HCT116 (cell line): ENCODE data around the gene SIGLEC5. TPM values are rescaled to one million over a fixed set of nuclear protein-coding genes. Genes with fewer than 3 reads are reported as not detected.

Source experiments
- ATAC-seq: fragments of 200-7000 bp; cut with Tn5 transposase; 2 replicates; pipeline ENCODE4 v1.9.1; 2020; ENCODE audit warnings: mild to moderate bottlenecking, moderate library complexity
- BruUV-seq: library from RNA; stranded (reverse); fragments of 400-500 nt; replicated peaks from 2 replicates; lab custom pipeline; 2021; lab: Mats Ljungman, UMichigan
- CTCF ChIA-PET: fragments of 300-600 bp; sonication (Branson Sonifier 250); formaldehyde crosslinking; loops from one replicate; lab custom pipeline; 2021; ENCODE audit warnings: antibody characterized with exemption; lab: Charles Lee
- POLR2A ChIA-PET: fragments of 300-600, 350-600 bp; sonication (Branson Sonifier 250); formaldehyde crosslinking; loops from one replicate; lab custom pipeline; 2021; ENCODE audit warnings: antibody characterized with exemption; lab: Charles Lee
- RAD21 ChIA-PET, 2 experiments: fragments of 300-600 bp; sonication (Branson Sonifier 250); formaldehyde crosslinking; loops; one replicate each; lab custom pipeline; 2023; ENCODE audit warnings: low total read pairs in 2 of 2; ENCODE audit not compliant: uncharacterized antibody in 2 of 2, unreplicated experiment in 2 of 2, low non-redundant PET in 1 of 2; lab: Charles Lee
- DNase-seq: peaks from one replicate; pipeline ENCODE4 v3.0.0-alpha.2; 2010; ENCODE audit warnings: low read depth, low spot score
- H2AFZ ChIP-seq: fragments of 200-600 bp; shearing (Covaris generic), sonication (generic); 2 replicates; pipeline ENCODE4 v1.6.1; 2017; ENCODE audit warnings: low read depth, mixed run types, mixed read lengths, antibody characterized with exemption, low read length; ENCODE audit not compliant: poor library complexity, severe bottlenecking
- H3K27ac ChIP-seq: 2 replicates; pipeline ENCODE4 v1.5.1; 2012; ENCODE audit warnings: low read depth, low read length
- H3K27me3 ChIP-seq: fragments of 200-600 bp; sonication (generic); 2 replicates; pipeline ENCODE4 v1.6.1; 2016; ENCODE audit warnings: mixed run types, low read length, mixed read lengths; ENCODE audit not compliant: insufficient read depth
- H3K36me3 ChIP-seq, 2 experiments: fragments of 200-500 bp in 1 of 2; fragments of 200-600 bp in 1 of 2; sonication (Bioruptor generic) in 1 of 2; sonication (generic) in 1 of 2; 2 replicates each; pipeline versions ENCODE4 v1.5.1 to v1.6.1; 2014 to 2016; ENCODE audit warnings: low read length in 2 of 2, inconsistent platforms in 1 of 2, mixed read lengths in 1 of 2, mixed run types in 1 of 2; ENCODE audit not compliant: insufficient read depth in 2 of 2, control insufficient read depth in 1 of 2
- H3K4me1 ChIP-seq, 2 experiments: fragments of 200-600 bp in 1 of 2; sonication (generic) in 1 of 2; 2 replicates each; pipeline versions ENCODE4 v1.5.1 to v1.6.1; 2012 to 2017; ENCODE audit warnings: low read length in 2 of 2, inconsistent platforms in 1 of 2, mild to moderate bottlenecking in 1 of 2, mixed read lengths in 1 of 2, mixed run types in 1 of 2, moderate library complexity in 1 of 2; ENCODE audit not compliant: insufficient read depth in 2 of 2, control insufficient read depth in 1 of 2
- H3K4me2 ChIP-seq: fragments of 200-600 bp; sonication (generic); 2 replicates; pipeline ENCODE4 v1.6.1; 2017; ENCODE audit warnings: mixed run types, low read length, mixed read lengths
- H3K4me3 ChIP-seq, 2 experiments: fragments of 200-600 bp in 1 of 2; sonication (generic) in 1 of 2; replicated peaks in 1 of 2; 2 replicates each; pipeline ENCODE4 v1.5.1; 2011 to 2016; ENCODE audit warnings: low read length in 2 of 2, control low read depth in 1 of 2, low read depth in 1 of 2, mild to moderate bottlenecking in 1 of 2, mixed read lengths in 1 of 2, mixed run types in 1 of 2
- H3K79me2 ChIP-seq: fragments of 200-600 bp; sonication (generic); 2 replicates; pipeline ENCODE4 v1.6.1; 2017; ENCODE audit warnings: mild to moderate bottlenecking, mixed run types, low read length, moderate library complexity, mixed read lengths; ENCODE audit not compliant: insufficient read depth
- H3K9ac ChIP-seq: fragments of 200-600 bp; sonication (generic); 2 replicates; pipeline ENCODE4 v1.6.1; 2016; ENCODE audit warnings: low read length, mixed read lengths
- H3K9me2 ChIP-seq: fragments of 200-600 bp; sonication (generic), shearing (Covaris generic); 2 replicates; pipeline ENCODE4 v1.6.1; 2017; ENCODE audit warnings: mixed run types, mild to moderate bottlenecking, moderate library complexity; ENCODE audit not compliant: insufficient read depth
- H3K9me3 ChIP-seq, 2 experiments: fragments of 200-500 bp in 1 of 2; fragments of 200-600 bp in 1 of 2; sonication (Bioruptor generic) in 1 of 2; sonication (generic) in 1 of 2; 2 replicates each; pipeline ENCODE4 v1.6.1; 2014 to 2017; ENCODE audit warnings: low read length in 2 of 2, mixed read lengths in 2 of 2, inconsistent platforms in 1 of 2, low read depth in 1 of 2, mild to moderate bottlenecking in 1 of 2, mixed run types in 1 of 2, moderate library complexity in 1 of 2; ENCODE audit not compliant: control insufficient read depth in 1 of 2, insufficient read depth in 1 of 2
- H4K20me1 ChIP-seq: fragments of 200-600 bp; sonication (generic), shearing (Covaris generic); 2 replicates; pipeline ENCODE4 v1.6.1; 2017; ENCODE audit warnings: mixed run types, mild to moderate bottlenecking, moderate library complexity; ENCODE audit not compliant: insufficient read depth
- CBX3 ChIP-seq: IDR thresholded peaks from 2 replicates; pipeline ENCODE4 v1.6.1; 2012; ENCODE audit warnings: low read depth
- CEBPB ChIP-seq: IDR thresholded peaks from 2 replicates; pipeline ENCODE4 v1.6.1; 2012; ENCODE audit warnings: low read depth
- ELF1 ChIP-seq: IDR thresholded peaks from 2 replicates; pipeline ENCODE4 v1.6.1; 2012; ENCODE audit warnings: low read depth, borderline replicate concordance
- EZH2 ChIP-seq: fragments of 200-600 bp; sonication (generic); IDR thresholded peaks from 2 replicates; pipeline ENCODE4 v1.6.1; 2017; ENCODE audit warnings: antibody characterized with exemption, mixed run types
- EZH2phosphoT487 ChIP-seq: fragments of 200-600 bp; IDR thresholded peaks from 2 replicates; pipeline ENCODE4 v1.6.1; 2018; ENCODE audit warnings: antibody characterized with exemption, borderline replicate concordance
- FOSL1 ChIP-seq: IDR thresholded peaks from 2 replicates; pipeline ENCODE4 v1.6.1; 2012; ENCODE audit warnings: low read depth
- JUND ChIP-seq: IDR thresholded peaks from 2 replicates; pipeline ENCODE4 v1.6.1; 2012
- POLR2A ChIP-seq: IDR thresholded peaks from 2 replicates; pipeline ENCODE4 v1.7.0; 2011; ENCODE audit warnings: borderline replicate concordance; ENCODE audit not compliant: insufficient read depth, insufficient read length; ENCODE audit errors: extremely low read depth
- POLR2AphosphoS5 ChIP-seq: IDR thresholded peaks from 2 replicates; pipeline ENCODE4 v1.6.1; 2011; ENCODE audit warnings: mild to moderate bottlenecking, low read depth, low read length, moderate library complexity
- RAD21 ChIP-seq: IDR thresholded peaks from 2 replicates; pipeline ENCODE4 v1.6.1; 2012; ENCODE audit warnings: low read depth, mild to moderate bottlenecking
- SP1 ChIP-seq: IDR thresholded peaks from 2 replicates; pipeline ENCODE4 v1.6.1; 2012; ENCODE audit warnings: low read depth
- SRF ChIP-seq: IDR thresholded peaks from 2 replicates; pipeline ENCODE4 v1.6.1; 2012; ENCODE audit warnings: low read depth
- TCF7L2 ChIP-seq: IDR thresholded peaks from 2 replicates; pipeline ENCODE4 v1.7.0; 2011; ENCODE audit warnings: borderline replicate concordance, inconsistent platforms; ENCODE audit not compliant: insufficient read depth, insufficient read length; ENCODE audit errors: extremely low read depth
- YY1 ChIP-seq: IDR thresholded peaks from 2 replicates; pipeline ENCODE4 v1.6.1; 2011; ENCODE audit warnings: low read length, low read depth, moderate library complexity, mild to moderate bottlenecking; ENCODE audit not compliant: insufficient replicate concordance; ENCODE audit errors: extremely low read depth
- ZBTB33 ChIP-seq: IDR thresholded peaks from 2 replicates; pipeline ENCODE4 v1.6.1; 2011; ENCODE audit warnings: mild to moderate bottlenecking, low read length, moderate library complexity; ENCODE audit not compliant: insufficient replicate concordance; ENCODE audit errors: extremely low read depth
- ZFX ChIP-seq: fragments of 450-650 bp; IDR thresholded peaks from 2 replicates; pipeline ENCODE4 v1.6.1; 2017
- intact Hi-C: fragments of 100-400 bp; cut with micrococcal nuclease; formaldehyde crosslinking; loops from 2 replicates; pipeline ENCODE4 v1.10.0; 2022
- total RNA-seq: library from RNA; stranded (reverse); gene quantifications from one replicate; pipeline ENCODE4 v1.2.1, GENCODE V29; 2021; ENCODE audit not compliant: unreplicated experiment
- TF ChIP-seq, protein P1 (sequence below): IDR thresholded peaks from 2 replicates; pipeline ENCODE4 v1.6.1; 2012; ENCODE audit warnings: low read depth
- TF ChIP-seq, protein P2 (sequence below): IDR thresholded peaks from 2 replicates; pipeline ENCODE4 v1.6.1; 2012

Gene SIGLEC5
- total RNA-seq, 1 experiment from 2014 or later: not detected

DNA sequence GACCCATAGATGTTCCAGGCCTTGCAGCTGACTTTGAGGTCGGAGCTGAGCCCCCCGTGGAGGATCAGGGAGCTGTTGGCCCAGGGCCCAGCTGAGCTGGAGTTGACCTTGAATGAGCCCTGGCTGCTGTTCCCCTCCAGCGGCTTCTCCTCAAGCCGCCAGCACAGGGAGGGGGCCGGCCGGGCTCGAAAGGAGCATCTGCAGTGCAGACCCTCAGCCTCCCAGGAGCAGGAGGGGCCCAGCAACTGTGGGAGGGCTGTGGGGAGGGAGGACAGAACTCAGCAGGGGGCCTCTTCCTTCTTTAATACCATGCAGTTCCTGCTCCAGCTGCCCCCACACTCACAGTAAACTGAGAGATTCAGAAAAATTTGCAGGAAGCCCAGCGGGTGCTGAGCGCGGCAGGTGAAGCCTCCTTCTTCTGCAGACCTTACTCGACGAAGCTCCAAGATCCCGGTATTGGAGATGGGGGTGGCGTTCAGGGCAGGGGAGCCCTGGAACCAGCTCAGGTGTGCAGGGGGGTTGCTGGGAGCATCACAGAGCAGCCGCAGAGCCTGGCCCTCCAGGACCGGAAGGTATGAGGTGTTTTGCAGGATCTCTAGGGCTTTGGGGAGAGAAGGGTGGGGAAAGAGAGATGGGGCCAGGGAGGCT lies 2.6 kb downstream of the SIGLEC5 start:
- intact Hi-C loops: no loop called here
- ATAC-seq: no peak
- Histone ChIP-seq H3K9me3 (no peaks in the 10 kb centered on the region), H3K27ac (no peak overlapping the region), H3K36me3 (no peaks in the 10 kb centered on the region), H3K9ac (no peak overlapping the region), H3K27me3 (peaks cover 26% of the 10 kb centered on the region), H3K4me2 (no peak overlapping the region)
- no peak for DNase-seq
- POLR2A ChIA-PET: no interaction called here
- BruUV-seq: no TSS peak
- no peak for TF ChIP-seq POLR2A
- no peak for TF ChIP-seq ELF1
- TF ChIP-seq EZH2phosphoT487: no peak
- TF ChIP-seq TCF7L2: no peak
- no peak for TF ChIP-seq CEBPB
- TF ChIP-seq ZFX: no peak
- TF ChIP-seq, protein P1, sequence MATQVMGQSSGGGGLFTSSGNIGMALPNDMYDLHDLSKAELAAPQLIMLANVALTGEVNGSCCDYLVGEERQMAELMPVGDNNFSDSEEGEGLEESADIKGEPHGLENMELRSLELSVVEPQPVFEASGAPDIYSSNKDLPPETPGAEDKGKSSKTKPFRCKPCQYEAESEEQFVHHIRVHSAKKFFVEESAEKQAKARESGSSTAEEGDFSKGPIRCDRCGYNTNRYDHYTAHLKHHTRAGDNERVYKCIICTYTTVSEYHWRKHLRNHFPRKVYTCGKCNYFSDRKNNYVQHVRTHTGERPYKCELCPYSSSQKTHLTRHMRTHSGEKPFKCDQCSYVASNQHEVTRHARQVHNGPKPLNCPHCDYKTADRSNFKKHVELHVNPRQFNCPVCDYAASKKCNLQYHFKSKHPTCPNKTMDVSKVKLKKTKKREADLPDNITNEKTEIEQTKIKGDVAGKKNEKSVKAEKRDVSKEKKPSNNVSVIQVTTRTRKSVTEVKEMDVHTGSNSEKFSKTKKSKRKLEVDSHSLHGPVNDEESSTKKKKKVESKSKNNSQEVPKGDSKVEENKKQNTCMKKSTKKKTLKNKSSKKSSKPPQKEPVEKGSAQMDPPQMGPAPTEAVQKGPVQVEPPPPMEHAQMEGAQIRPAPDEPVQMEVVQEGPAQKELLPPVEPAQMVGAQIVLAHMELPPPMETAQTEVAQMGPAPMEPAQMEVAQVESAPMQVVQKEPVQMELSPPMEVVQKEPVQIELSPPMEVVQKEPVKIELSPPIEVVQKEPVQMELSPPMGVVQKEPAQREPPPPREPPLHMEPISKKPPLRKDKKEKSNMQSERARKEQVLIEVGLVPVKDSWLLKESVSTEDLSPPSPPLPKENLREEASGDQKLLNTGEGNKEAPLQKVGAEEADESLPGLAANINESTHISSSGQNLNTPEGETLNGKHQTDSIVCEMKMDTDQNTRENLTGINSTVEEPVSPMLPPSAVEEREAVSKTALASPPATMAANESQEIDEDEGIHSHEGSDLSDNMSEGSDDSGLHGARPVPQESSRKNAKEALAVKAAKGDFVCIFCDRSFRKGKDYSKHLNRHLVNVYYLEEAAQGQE: no peak
- no peak for TF ChIP-seq CBX3
- TF ChIP-seq POLR2AphosphoS5: no peak
- TF ChIP-seq SP1: no peak
- TF ChIP-seq JUND: no peak
- TF ChIP-seq FOSL1: no peak
- TF ChIP-seq ZBTB33: no peak
- TF ChIP-seq YY1: no peak
- TF ChIP-seq EZH2: no peak
- no peak for TF ChIP-seq RAD21
- TF ChIP-seq, protein P2, sequence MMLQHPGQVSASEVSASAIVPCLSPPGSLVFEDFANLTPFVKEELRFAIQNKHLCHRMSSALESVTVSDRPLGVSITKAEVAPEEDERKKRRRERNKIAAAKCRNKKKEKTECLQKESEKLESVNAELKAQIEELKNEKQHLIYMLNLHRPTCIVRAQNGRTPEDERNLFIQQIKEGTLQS: no peak
- TF ChIP-seq SRF: no peak
- TF ChIP-seq, all 23 proteins: peak for 0
- Histone ChIP-seq H3K4me3 (no peak overlapping the region), H3K4me1 (no peaks in the 10 kb centered on the region), H2AFZ (no peak overlapping the region), H4K20me1 (no peaks in the 10 kb centered on the region), H3K9me2 (no peaks in the 10 kb centered on the region), H3K79me2 (no peaks in the 10 kb centered on the region)
- ChIA-PET RAD21 (no interaction called here), CTCF (no interaction called here)
